ENCODE measurements around the gene FBXL14. TPM values are rescaled to one million over a fixed set of nuclear protein-coding genes. Genes with fewer than 3 reads are reported as not detected.

FBXL14 gene
- total RNA-seq, 4 donors from 2014 or later, result 10.9 to 16.4 (median 13.1) TPM

GRCh38 chr12:1594006-1594260 lies 448 bp downstream of the FBXL14 start:
- WGBS, 2 donors (ENCODE audit: low coverage in 1 of 2), result no CpG with 5 or more reads among the region's 34 CpGs
- no peaks in the 10 kb centered on the region for H3K9me3 ChIP-seq
- peaks cover 3 to 63% (median 27%) of the 10 kb centered on the region in 3 donors for H3K4me1 ChIP-seq
- ATAC-seq, result no peak
- H3K27ac ChIP-seq, result peak overlapping the region; percentile 65 to 98 (median 96)
- H3K36me3 ChIP-seq, result no peaks in the 10 kb centered on the region
- peak overlapping the region; percentile 89 to 98 for H3K4me3 ChIP-seq
- TF ChIP-seq POLR2AphosphoS5 (IDR thresholded peaks at IDR 0.05) (no peak), CTCF (IDR thresholded peaks at IDR 0.05) (no peak), POLR2A (IDR thresholded peaks at IDR 0.05) (peak; percentile 32 to 41), EP300 (IDR thresholded peaks at IDR 0.05) (no peak)
- H3K27me3 ChIP-seq, result no peaks in the 10 kb centered on the region

- H3K4me3 ChIP-seq, result peak overlapping the region; percentile 89 to 98
- WGBS, 2 donors (ENCODE audit: low coverage in 1 of 2), result no CpG with 5 or more reads among the region's 56 CpGs
- H3K4me1 ChIP-seq, result peaks cover 5 to 68% (median 30%) of the 10 kb centered on the region in 3 donors
- no peaks in the 10 kb centered on the region for H3K9me3 ChIP-seq
- TF ChIP-seq EP300 (IDR thresholded peaks at IDR 0.05) (no peak), CTCF (IDR thresholded peaks at IDR 0.05) (no peak)
- no peaks in the 10 kb centered on the region for H3K36me3 ChIP-seq
- H3K27ac ChIP-seq, result peak overlapping the region; percentile 65 to 98 (median 96)
- ATAC-seq, result no peak
- H3K27me3 ChIP-seq, result no peaks in the 10 kb centered on the region
Observed at GRCh38 chr12:1593174-1594005, 991 bp downstream of the FBXL14 start.

- H3K27ac ChIP-seq, result peak overlapping the region in 3 of 4 donors; percentile 94 to 98 (median 97)
- ATAC-seq, result no peak
- H3K36me3 ChIP-seq, result no peaks in the 10 kb centered on the region
- H3K27me3 ChIP-seq, result no peaks in the 10 kb centered on the region
- H3K4me1 ChIP-seq, result peaks cover 12 to 76% (median 30%) of the 10 kb centered on the region in 3 donors
- TF ChIP-seq EP300 (IDR thresholded peaks at IDR 0.05), result no peak
- no peak for TF ChIP-seq POLR2AphosphoS5 (IDR thresholded peaks at IDR 0.05)
- no peak for TF ChIP-seq POLR2A (IDR thresholded peaks at IDR 0.05)
- no peak for TF ChIP-seq CTCF (IDR thresholded peaks at IDR 0.05)
- H3K4me3 ChIP-seq, result peak overlapping the region; percentile 89 to 98
- H3K9me3 ChIP-seq, result no peaks in the 10 kb centered on the region
- WGBS, 2 donors (ENCODE audit: low coverage in 1 of 2), result 10 to 19% methylated on average over 2 to 14 of the region's 27 CpGs
Observed at GRCh38 chr12:1592444-1593173, 1.8 kb downstream of the FBXL14 start.

- Histone ChIP-seq H3K4me3 (peak overlapping the region; percentile 89 to 98), H3K27me3 (no peaks in the 10 kb centered on the region), H3K27ac (peak overlapping the region in 3 of 4 donors; percentile 37 to 97 (median 94)), H3K9me3 (no peaks in the 10 kb centered on the region), H3K36me3 (no peaks in the 10 kb centered on the region), H3K4me1 (peaks cover 12 to 87% (median 35%) of the 10 kb centered on the region in 3 donors)
- no peak for ATAC-seq
- WGBS, 2 donors (ENCODE audit: low coverage in 1 of 2), result 26 to 33% methylated on average over 3 to 4 of the region's 4 CpGs
- TF ChIP-seq CTCF (IDR thresholded peaks at IDR 0.05) (no peak), POLR2AphosphoS5 (IDR thresholded peaks at IDR 0.05) (no peak), POLR2A (IDR thresholded peaks at IDR 0.05) (no peak), EP300 (IDR thresholded peaks at IDR 0.05) (no peak)
Observed at GRCh38 chr12:1591543-1591942, 2.8 kb downstream of the FBXL14 start.

All from gastroesophageal sphincter (tissue), 4 donors.